GM12873 (cell line): ENCODE measurements around the gene TEAD2.

Source experiments
- TF ChIP-seq, protein P1 (sequence below): IDR thresholded peaks from 2 replicates; pipeline ENCODE4 v1.5.1; 2012; ENCODE audit warnings: low read depth, mild to moderate bottlenecking, moderate library complexity, low read length, control low read depth; ENCODE audit not compliant: insufficient read depth; ENCODE audit errors: missing control alignments

Gene TEAD2

GRCh38 chr19:49362048-49362928, at the start of gene TEAD2:
TEAD2 (minus strand) TSS chr19:49362416; CDS start chr19:49360075, 2,341 bp downstream.
- TF ChIP-seq, protein P1, sequence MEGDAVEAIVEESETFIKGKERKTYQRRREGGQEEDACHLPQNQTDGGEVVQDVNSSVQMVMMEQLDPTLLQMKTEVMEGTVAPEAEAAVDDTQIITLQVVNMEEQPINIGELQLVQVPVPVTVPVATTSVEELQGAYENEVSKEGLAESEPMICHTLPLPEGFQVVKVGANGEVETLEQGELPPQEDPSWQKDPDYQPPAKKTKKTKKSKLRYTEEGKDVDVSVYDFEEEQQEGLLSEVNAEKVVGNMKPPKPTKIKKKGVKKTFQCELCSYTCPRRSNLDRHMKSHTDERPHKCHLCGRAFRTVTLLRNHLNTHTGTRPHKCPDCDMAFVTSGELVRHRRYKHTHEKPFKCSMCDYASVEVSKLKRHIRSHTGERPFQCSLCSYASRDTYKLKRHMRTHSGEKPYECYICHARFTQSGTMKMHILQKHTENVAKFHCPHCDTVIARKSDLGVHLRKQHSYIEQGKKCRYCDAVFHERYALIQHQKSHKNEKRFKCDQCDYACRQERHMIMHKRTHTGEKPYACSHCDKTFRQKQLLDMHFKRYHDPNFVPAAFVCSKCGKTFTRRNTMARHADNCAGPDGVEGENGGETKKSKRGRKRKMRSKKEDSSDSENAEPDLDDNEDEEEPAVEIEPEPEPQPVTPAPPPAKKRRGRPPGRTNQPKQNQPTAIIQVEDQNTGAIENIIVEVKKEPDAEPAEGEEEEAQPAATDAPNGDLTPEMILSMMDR = no peak

DNA sequence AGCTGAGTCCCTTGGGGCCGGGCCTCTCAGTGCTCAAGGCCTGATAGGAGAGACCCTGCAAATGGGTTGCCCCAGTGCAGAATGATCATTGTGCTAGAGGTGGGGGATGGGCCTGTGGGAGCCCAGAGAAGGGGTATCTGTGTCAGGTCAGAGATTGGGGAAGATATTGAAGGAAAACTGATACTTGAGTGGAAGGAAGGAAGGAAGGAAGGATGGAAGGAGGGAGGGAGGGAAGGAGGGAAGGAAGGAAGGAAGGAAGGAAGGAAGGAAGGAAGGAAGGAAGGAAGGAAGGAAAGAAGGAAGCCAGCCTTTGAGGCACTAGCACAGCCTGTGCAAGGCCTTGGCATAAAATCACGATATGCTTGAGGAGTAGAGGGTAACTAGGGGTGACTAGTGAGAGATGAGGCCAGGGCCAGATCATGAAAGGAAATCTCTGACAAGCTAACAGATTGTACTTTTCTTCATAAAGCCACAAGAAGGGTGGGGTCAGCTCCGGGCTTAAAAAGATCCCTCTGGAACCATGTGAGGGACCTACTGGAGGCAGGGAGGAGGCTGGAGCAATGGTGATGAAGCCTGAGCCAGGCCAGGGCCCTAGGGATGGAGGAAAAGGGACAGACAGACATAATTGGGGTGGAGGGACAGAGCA, 49.6 kb upstream of the TEAD2 start:
- TF ChIP-seq, protein P1 = no peak

- TF ChIP-seq, protein P1 = no peak
Observed at GRCh38 chr19:49409441-49410029, 47.3 kb upstream of the TEAD2 start.

DNA sequence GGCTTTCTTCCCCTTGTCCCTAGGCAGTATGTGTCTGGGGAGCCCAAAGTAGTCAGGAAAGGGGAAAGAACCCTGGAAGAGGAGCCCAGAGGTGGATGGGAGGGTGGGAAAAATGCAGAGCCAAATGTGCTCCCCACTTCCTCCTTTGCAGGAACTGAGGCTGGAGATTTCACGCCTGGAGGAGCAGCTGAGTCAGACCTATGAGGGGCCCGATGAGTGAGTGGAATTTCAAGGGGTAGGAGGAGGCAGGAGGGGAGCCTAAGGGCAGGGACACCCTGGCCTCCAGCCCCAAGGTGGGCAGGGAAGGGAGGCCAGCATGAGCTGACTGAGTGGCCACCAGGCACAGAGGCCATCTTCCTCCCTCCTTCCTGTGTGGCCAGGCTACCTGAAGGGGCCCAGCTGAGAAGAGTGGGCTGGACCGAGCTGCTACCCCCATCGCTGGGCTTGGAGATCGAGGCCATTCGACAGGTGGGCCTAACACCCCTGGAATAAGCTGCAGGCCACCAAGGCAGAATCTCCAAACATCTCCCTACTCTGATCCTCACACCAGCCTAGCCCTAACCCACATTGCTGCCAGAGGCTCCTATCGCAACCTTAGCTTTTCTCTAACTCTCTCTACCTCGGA, 46.7 kb upstream of the TEAD2 start:
- TF ChIP-seq, protein P1 = no peak

DNA sequence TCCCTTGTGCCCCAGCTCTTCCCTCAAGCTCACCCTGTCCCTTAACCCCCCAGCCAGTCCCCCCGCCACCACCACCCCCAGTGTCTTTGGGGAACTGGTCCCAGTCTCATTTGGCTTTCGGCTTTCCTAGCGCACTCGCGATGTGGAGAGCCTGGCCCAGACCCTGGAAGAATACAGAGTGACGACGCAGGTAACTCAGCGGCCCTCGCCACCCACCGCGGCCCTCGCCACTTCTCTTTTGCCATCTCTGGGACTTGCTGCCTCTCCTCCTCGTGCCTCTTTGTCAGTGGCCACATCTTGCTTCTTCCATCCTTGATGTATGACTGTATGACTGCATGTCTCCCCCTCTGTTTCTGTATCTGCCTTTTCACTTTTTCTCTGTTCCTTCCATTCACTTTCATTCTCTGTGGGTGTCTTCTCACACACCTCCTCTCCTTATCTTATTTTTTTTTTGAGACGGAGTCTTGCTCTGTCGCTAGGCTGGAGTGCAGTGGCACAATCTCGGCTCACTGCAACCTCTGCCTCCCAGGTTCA, 45.3 kb upstream of the TEAD2 start:
- TF ChIP-seq, protein P1 = no peak

DNA sequence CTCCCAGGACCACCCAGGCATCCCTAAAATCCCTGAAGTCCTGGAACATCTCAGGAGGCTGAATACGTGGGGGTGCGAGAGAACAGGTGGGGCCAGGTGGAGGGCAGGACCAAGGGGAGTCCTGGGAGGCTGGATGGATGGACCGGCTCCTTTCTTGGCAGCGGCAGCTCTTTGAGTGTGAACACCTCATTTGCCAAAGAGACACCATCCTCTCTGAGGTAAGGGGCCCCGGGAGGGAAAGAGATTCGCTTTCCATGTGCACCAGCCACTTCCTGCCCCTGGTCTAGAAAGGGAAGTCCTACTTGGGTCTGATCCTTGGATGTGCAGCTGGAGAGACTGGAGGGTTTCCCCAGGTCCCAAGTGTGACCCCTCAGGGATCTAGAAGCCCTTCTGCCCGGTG, 44.9 kb upstream of the TEAD2 start:
- TF ChIP-seq, protein P1 = no peak
